ENCODE data around the gene ACAD11.
"Not testable (repeated sequence)": the region's sequence is repeated elsewhere in the genome, so short reads cannot be mapped to it uniquely, and the experiment has no call there.

The ACAD11 gene

DNA sequence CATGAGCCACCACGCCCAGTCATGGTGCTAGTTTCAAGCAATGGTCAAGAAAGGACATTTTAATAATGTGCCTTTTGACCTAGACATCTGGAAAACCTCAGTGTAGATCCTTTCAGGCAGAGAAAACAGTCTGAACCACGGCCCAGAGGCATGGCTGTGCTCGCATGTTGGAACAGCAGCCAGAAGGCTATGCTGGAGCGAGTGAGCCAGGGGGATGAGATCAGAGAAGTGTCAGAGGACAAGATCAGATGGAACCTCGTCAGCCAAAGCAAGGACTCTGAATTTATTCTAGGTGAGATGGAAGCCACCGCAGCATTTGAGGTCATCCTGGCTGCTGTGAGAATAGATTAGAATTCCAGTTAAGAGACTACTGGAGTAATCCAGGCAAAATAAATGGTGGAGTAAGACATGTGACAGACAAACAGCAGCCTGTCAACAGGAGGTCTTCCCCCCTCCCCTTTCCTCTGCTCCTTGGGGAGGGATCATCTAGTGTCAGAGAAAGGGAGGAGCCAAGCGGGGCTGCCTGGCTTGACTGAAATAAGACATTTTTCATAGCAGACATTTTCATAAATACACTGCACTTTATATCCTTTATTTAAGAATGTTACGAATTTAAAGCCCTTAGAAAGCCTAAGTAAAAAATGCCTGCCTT, 103.0 kb downstream of the ACAD11 start:
- no peak overlapping the region for H3K9ac ChIP-seq (ENCODE audit: insufficient read length, low read depth)
- H3K36me3 ChIP-seq (ENCODE audit: insufficient read depth, insufficient read length, low read length): peaks cover 3% of the 10 kb centered on the region
- no peaks in the 10 kb centered on the region for H3K27me3 ChIP-seq (ENCODE audit: insufficient read depth, insufficient read length)
- no peak for TF ChIP-seq YY1 (IDR thresholded peaks at IDR 0.05; ENCODE audit: insufficient read depth, insufficient read length)
- no peak for TF ChIP-seq SUZ12 (IDR thresholded peaks at IDR 0.05; ENCODE audit: extremely low read depth, insufficient read depth, insufficient read length)
- no peak for TF ChIP-seq ZNF274 (IDR thresholded peaks at IDR 0.05; ENCODE audit: low read depth, low read length)
- H3K4me3 ChIP-seq (ENCODE audit: insufficient read length, low read depth): no peak overlapping the region
- H3K4me1 ChIP-seq (ENCODE audit: insufficient read depth, insufficient read length): peaks cover 2% of the 10 kb centered on the region
- DNase-seq (ENCODE audit: low read depth, low spot score): no peak
- no peaks in the 10 kb centered on the region for H3K9me3 ChIP-seq (ENCODE audit: insufficient read depth, low read length)

GRCh38 chr3:132556036-132556386, 103.6 kb downstream of the ACAD11 start:
- H3K4me1 ChIP-seq (ENCODE audit: insufficient read depth, insufficient read length); H3K36me3 ChIP-seq (ENCODE audit: insufficient read depth, insufficient read length, low read length); H3K9me3 ChIP-seq (ENCODE audit: insufficient read depth, low read length); H3K9ac ChIP-seq (ENCODE audit: insufficient read length, low read depth); H3K27me3 ChIP-seq (ENCODE audit: insufficient read depth, insufficient read length); DNase-seq (ENCODE audit: low read depth, low spot score); H3K4me3 ChIP-seq (ENCODE audit: insufficient read length, low read depth): not testable (repeated sequence)

- H3K36me3 ChIP-seq (ENCODE audit: insufficient read depth, insufficient read length, low read length): no peaks in the 10 kb centered on the region
- H3K9ac ChIP-seq (ENCODE audit: insufficient read length, low read depth): no peak overlapping the region
- TF ChIP-seq YY1 (IDR thresholded peaks at IDR 0.05; ENCODE audit: insufficient read depth, insufficient read length) (no peak), SUZ12 (IDR thresholded peaks at IDR 0.05; ENCODE audit: extremely low read depth, insufficient read depth, insufficient read length) (no peak), ZNF274 (IDR thresholded peaks at IDR 0.05; ENCODE audit: low read depth, low read length) (no peak)
- H3K9me3 ChIP-seq (ENCODE audit: insufficient read depth, low read length): no peaks in the 10 kb centered on the region
- peaks cover 2% of the 10 kb centered on the region for H3K4me1 ChIP-seq (ENCODE audit: insufficient read depth, insufficient read length)
- DNase-seq (ENCODE audit: low read depth, low spot score): no peak
- H3K4me3 ChIP-seq (ENCODE audit: insufficient read length, low read depth): no peak overlapping the region
- H3K27me3 ChIP-seq (ENCODE audit: insufficient read depth, insufficient read length): no peaks in the 10 kb centered on the region
Measured at GRCh38 chr3:132555306-132556035, 104.1 kb downstream of the ACAD11 start.

- no peak for DNase-seq (ENCODE audit: low read depth, low spot score)
- H3K9me3 ChIP-seq (ENCODE audit: insufficient read depth, low read length): no peaks in the 10 kb centered on the region
- H3K9ac ChIP-seq (ENCODE audit: insufficient read length, low read depth): no peak overlapping the region
- no peaks in the 10 kb centered on the region for H3K27me3 ChIP-seq (ENCODE audit: insufficient read depth, insufficient read length)
- no peak overlapping the region for H3K4me3 ChIP-seq (ENCODE audit: insufficient read length, low read depth)
- H3K36me3 ChIP-seq (ENCODE audit: insufficient read depth, insufficient read length, low read length): no peaks in the 10 kb centered on the region
- H3K4me1 ChIP-seq (ENCODE audit: insufficient read depth, insufficient read length): peaks cover 2% of the 10 kb centered on the region
- no peak for TF ChIP-seq YY1 (IDR thresholded peaks at IDR 0.05; ENCODE audit: insufficient read depth, insufficient read length)
- no peak for TF ChIP-seq SUZ12 (IDR thresholded peaks at IDR 0.05; ENCODE audit: extremely low read depth, insufficient read depth, insufficient read length)
- TF ChIP-seq ZNF274 (IDR thresholded peaks at IDR 0.05; ENCODE audit: low read depth, low read length): no peak
Measured at GRCh38 chr3:132554437-132554836, 105.2 kb downstream of the ACAD11 start.

GRCh38 chr3:132553826-132554225, 105.8 kb downstream of the ACAD11 start:
- H3K9me3 ChIP-seq (ENCODE audit: insufficient read depth, low read length): no peaks in the 10 kb centered on the region
- H3K27me3 ChIP-seq (ENCODE audit: insufficient read depth, insufficient read length): no peaks in the 10 kb centered on the region
- no peaks in the 10 kb centered on the region for H3K36me3 ChIP-seq (ENCODE audit: insufficient read depth, insufficient read length, low read length)
- peaks cover 2% of the 10 kb centered on the region for H3K4me1 ChIP-seq (ENCODE audit: insufficient read depth, insufficient read length)
- TF ChIP-seq YY1 (IDR thresholded peaks at IDR 0.05; ENCODE audit: insufficient read depth, insufficient read length): no peak
- TF ChIP-seq SUZ12 (IDR thresholded peaks at IDR 0.05; ENCODE audit: extremely low read depth, insufficient read depth, insufficient read length): no peak
- TF ChIP-seq ZNF274 (IDR thresholded peaks at IDR 0.05; ENCODE audit: low read depth, low read length): no peak
- no peak for DNase-seq (ENCODE audit: low read depth, low spot score)
- no peak overlapping the region for H3K9ac ChIP-seq (ENCODE audit: insufficient read length, low read depth)
- H3K4me3 ChIP-seq (ENCODE audit: insufficient read length, low read depth): no peak overlapping the region

DNA sequence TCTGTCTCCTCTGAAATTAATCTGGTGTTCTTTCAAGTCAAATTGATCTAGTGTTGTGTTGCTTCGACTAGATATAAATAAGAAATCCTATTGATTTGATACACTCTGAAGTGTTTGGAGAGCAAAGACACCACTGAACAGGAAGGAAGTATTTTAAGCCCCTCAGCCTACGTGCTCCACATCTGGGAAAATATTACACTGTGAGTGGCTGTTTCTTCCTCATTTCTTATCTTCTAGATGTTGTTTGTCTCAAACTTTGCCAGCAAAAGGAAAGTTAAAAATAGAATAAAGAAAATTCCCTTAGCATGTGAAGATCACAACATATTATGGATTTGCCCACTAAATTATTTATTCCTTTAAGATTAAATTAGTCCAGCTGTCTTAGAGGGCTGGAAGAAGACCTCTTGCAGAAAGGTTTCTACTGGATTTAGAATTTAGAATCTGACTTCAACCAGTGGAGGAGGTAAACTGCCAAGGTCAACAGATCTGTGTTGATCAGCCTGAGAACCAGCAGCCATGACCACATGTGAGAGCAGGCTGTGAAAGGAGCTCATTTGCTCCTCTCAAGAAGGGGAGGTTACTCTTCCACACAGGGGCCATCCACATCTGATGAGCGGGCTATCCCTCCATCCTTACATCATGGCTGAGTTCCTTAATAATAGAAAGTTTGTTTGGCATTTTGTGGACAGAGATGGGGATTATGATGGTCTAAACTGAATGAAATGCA, 108.9 kb downstream of the ACAD11 start:
- peaks cover 2% of the 10 kb centered on the region for H3K4me1 ChIP-seq (ENCODE audit: insufficient read depth, insufficient read length)

GRCh38 chr3:132549890-132550578, 109.6 kb downstream of the ACAD11 start:
- Histone ChIP-seq H3K4me1 (ENCODE audit: insufficient read depth, insufficient read length) (peaks cover 2% of the 10 kb centered on the region), H3K27me3 (ENCODE audit: insufficient read depth, insufficient read length) (no peaks in the 10 kb centered on the region), H3K4me3 (ENCODE audit: insufficient read length, low read depth) (no peak overlapping the region), H3K9me3 (ENCODE audit: insufficient read depth, low read length) (peaks cover 7% of the 10 kb centered on the region; the same call in 1 of the 2 replicates), H3K9ac (ENCODE audit: insufficient read length, low read depth) (no peak overlapping the region), H3K36me3 (ENCODE audit: insufficient read depth, insufficient read length, low read length) (no peaks in the 10 kb centered on the region)
- DNase-seq (ENCODE audit: low read depth, low spot score): no peak
- no peak for TF ChIP-seq YY1 (IDR thresholded peaks at IDR 0.05; ENCODE audit: insufficient read depth, insufficient read length)
- no peak for TF ChIP-seq ZNF274 (IDR thresholded peaks at IDR 0.05; ENCODE audit: low read depth, low read length)
- TF ChIP-seq SUZ12 (IDR thresholded peaks at IDR 0.05; ENCODE audit: extremely low read depth, insufficient read depth, insufficient read length): no peak

More for the DNA sequence above, 108.9 kb downstream of the ACAD11 start:
- no peaks in the 10 kb centered on the region for H3K36me3 ChIP-seq (ENCODE audit: insufficient read depth, insufficient read length, low read length)
- H3K27me3 ChIP-seq (ENCODE audit: insufficient read depth, insufficient read length): no peaks in the 10 kb centered on the region
- peaks cover 7% of the 10 kb centered on the region; the same call in 1 of the 2 replicates for H3K9me3 ChIP-seq (ENCODE audit: insufficient read depth, low read length)
- DNase-seq (ENCODE audit: low read depth, low spot score): no peak
- H3K4me3 ChIP-seq (ENCODE audit: insufficient read length, low read depth): no peak overlapping the region
- TF ChIP-seq YY1 (IDR thresholded peaks at IDR 0.05; ENCODE audit: insufficient read depth, insufficient read length) (no peak), SUZ12 (IDR thresholded peaks at IDR 0.05; ENCODE audit: extremely low read depth, insufficient read depth, insufficient read length) (no peak), ZNF274 (IDR thresholded peaks at IDR 0.05; ENCODE audit: low read depth, low read length) (no peak)
- no peak overlapping the region for H3K9ac ChIP-seq (ENCODE audit: insufficient read length, low read depth)

Measured in NT2/D1 (cell line).